CD4-positive, alpha-beta T cell treated with Interleukin-15 for 1 hour (primary cell): ENCODE results near the gene PCDHGC5.

Experiments
- DNase-seq: peaks from one replicate; pipeline ENCODE4 v3.0.0-alpha.2; 2020

PCDHGC5 gene

GRCh38 chr5:141534492-141535213 lies 45.8 kb downstream of the PCDHGC5 start:
- DNase-seq, result no peak
